ENCODE measurements around the gene MAP7D3.
"Not testable (repeated sequence)": the region's sequence is repeated elsewhere in the genome, so short reads cannot be mapped to it uniquely, and the experiment has no call there.

The MAP7D3 gene

DNA sequence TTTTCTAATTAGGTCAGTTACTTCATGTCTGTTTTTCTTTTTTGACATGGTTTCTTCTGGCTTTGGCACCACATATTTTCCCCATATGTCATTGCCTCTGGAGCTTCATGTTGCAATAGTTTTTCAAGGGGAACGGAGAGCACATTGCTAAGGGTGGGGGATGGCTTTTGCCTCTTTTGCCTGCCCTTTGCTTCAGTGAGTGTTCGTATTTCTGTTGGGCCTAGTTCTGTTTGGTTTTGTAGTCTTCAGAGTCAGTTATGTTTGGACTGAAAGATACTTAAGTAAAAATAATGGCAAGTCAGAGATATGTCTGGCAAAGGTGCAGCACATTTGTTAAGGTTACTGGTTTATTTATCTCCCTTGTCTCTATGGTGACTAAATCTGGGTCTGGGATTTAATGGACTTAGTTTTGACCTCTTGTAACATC lies 74.8 kb downstream of the MAP7D3 start:
- DNase-seq, result no peak

DNA sequence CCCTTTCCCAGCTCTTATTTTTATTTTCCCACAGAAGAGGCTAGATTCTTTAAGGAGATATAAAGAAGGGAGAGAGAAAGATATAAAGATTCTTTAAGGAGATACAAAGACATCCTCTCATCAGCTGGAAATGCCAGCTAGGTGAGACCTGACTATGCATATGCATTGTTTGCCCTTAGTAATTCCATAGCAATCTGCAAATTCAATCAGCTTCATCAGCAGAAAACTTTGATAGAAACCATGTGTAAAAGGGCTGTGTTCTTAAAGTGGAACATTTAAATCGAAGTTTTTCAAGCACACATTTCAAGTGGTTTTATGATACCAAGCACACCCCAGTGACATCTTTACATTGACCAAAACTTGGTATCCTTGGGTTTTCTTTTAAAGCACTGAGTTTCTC lies 79.8 kb downstream of the MAP7D3 start:
- no peak for DNase-seq

DNA sequence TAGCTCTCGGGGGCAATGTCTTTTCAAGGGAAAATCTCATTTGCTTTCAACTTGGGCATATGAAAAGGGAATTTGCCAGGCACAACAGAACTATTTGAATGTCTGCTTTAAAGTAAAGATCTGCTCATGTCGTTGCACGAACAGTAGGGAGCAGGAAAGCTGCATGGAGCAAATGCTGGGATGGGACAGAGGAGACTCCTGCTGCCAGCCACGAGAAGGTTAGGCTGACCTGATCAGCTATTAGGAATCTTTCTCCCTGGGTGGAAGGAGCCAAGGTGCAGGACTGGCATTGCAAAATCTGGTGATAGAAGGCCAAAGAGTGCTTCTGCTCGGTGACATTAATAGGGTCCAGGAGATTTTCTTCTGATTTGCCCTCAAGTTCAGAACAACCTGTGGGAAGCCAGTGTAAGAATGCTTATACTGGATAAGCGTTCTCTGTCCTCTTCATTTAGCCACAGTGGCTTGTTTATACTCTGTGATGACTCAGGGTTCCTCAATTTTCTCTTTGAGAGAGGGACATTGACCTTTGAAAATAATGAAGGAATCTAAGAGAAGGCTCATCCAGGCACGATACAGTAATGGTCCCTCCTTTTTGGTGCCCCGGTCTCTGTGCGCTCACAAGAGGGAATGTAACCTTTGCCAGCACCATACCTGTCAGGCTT lies 80.9 kb downstream of the MAP7D3 start:
- no peak for DNase-seq

DNA sequence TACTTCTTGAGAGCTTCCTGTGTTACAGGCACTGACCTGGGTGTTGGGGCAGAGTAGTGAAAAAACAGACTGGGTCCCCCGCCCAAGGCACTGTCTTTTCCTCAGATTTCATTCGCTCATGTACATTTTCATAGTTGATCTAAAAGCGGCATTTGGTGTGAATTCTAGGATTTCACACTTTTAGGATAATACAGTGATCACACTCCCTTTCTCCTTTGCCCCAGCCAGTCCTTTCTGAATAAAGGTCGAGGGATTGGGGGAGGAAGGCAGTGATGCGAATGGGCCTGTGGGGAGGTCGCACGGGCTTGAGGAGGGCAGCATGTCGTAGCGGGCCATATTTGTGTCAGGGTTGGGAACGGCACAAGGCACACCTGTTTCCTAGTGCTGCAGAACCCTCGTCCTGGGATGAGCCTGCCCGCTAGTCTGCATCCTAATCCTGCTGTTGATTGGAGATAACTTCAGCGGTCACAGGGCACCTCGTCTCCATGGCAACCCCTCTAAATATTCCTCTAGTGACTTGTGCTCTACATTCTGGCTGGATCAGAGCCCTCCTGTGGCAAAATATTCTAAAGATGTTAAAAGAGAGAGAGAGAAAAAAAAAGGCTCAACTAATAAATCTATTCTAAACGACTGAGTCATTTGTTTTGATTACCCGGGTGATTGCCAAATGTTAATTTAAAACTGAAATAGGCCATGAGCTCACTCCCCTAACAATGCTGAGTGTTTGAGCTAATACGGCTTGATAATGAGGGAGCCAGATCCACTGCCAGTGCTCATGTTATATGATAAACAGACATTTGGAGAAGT lies 82.1 kb downstream of the MAP7D3 start:
- DNase-seq, result no peak

DNA sequence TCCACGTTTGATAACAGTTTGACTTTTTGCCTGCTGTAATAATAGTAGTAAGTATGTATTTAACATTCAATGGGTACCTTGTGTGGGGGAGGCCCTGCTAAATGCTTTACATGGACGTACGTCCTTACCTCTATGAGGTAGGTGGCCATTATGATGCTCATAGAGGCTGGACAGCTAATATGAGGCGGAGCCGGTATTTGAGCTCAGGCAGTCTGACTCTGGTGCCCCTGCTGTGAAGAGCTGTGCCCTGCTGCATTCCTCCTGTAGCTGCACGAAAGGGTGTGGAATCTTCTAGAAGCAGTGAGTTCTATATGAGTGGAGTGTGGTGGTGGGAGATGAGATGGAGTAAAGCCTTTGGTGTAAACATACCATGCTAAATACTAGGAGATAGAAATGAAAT lies 83.2 kb downstream of the MAP7D3 start:
- DNase-seq, result not testable (repeated sequence)

DNA sequence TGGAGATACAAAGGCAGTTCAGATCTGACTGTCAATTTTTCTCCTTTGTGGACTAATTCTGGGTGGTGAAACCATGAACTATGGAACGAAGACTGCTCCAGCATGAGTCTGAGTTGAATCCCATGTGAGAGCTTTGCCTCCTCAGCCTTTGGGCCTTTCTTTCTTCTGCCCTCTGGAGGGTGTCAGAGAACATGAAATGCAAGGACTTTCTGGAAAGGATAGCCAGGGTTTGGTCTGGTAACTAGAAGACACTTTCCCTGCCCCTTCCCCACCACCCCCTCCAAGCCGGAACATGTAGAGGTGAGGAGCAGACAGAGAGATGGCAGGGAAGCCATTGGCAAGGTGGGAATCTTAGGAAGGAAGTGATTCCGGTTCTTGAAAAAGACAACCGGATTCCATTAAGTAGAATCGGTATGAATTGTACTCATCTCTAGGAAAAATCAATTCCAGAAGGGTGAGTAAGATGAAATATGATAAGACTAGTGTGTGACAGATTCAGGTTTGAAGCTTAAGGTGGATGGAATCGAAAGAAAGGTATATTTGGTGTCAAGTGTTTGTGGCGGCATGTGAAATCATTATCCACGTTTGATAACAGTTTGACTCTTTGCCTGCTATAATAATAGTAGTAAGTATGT lies 84.9 kb downstream of the MAP7D3 start:
- no peak for DNase-seq

- DNase-seq, result no peak
These were observed 85.8 kb downstream of the MAP7D3 start for GRCh38 chrX:136165406-136165805.

DNA sequence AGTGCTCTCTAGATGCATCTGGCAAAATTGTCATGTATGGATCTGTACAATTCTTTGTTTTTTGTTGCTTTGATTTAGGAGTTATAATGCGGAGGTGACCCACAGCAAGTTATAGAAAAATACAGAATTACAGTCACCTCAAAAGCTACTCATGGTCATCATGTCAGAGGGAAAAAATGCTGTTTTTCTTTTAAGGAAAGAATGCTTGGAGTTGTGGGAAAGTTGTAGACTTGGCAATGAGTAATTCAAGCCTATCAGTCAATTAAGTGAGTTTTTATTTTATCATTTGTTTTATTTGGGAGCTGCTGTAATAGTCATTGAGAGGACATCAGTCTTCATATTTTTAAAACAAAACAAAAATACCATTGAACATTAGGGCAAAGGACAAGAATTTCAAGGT lies 87.5 kb downstream of the MAP7D3 start:
- no peak for DNase-seq

Data from NCI-H345 (cell line).